K562 (cell line): Measurements from ENCODE around the gene BCAS1. TPM values are rescaled to one million over a fixed set of nuclear protein-coding genes. Genes with fewer than 3 reads are reported as not detected.
A peak's percentile ranks its signal among the peaks of the same experiment; 100 is the strongest.

Experiments used
- ATAC-seq: fragments of 200-7000 bp; cut with Tn5 transposase; 3 replicates; pipeline ENCODE4 v1.9.1; 2020; ENCODE audit warnings: moderate library complexity
- BruUV-seq: library from RNA; stranded (reverse); fragments of 400-500 nt; replicated peaks from 2 replicates; lab custom pipeline; 2021; lab: Mats Ljungman, UMichigan
- CTCF ChIA-PET: fragments of 300-600 bp; formaldehyde crosslinking; extraction: SDS; loops from one replicate; lab custom pipeline; 2021; ENCODE audit warnings: low intra/inter-chr PET ratio; lab: Yijun Ruan, JAX
- POLR2A ChIA-PET: fragments of 300-600, 350-650 bp; sonication (Branson Sonifier 250); formaldehyde crosslinking; extraction: SDS; loops from one replicate; lab custom pipeline; 2021; ENCODE audit warnings: antibody characterized with exemption, inconsistent platforms; lab: Yijun Ruan, JAX
- DNase-seq, 4 experiments: peaks; one replicate each; pipeline versions ENCODE4 v3.0.0 to v3.0.0-alpha.2; 2011 to 2018; ENCODE audit warnings: low spot score in 3 of 4, mixed read lengths in 3 of 4; ENCODE audit errors: extremely low read depth in 1 of 4
- FAIRE-seq: peaks from 2 replicates; lab custom pipeline; 2011; peaks lifted over from hg19 to GRCh38; lab: Jason Lieb, UNC
- H2AFZ ChIP-seq: 2 replicates; pipeline ENCODE4 v1.6.0; 2011; ENCODE audit warnings: low read depth, low read length, control low read depth, inconsistent platforms
- H3K27ac ChIP-seq: fragments of 200-600 bp; 3 replicates; pipeline ENCODE4 v1.8.0; 2011; ENCODE audit warnings: low read depth, mild to moderate bottlenecking, control low read depth, inconsistent platforms, low read length, moderate library complexity, mixed read lengths; ENCODE audit errors: extremely low read depth
- H3K27me3 ChIP-seq, 2 experiments: fragments of 300-600 bp in 1 of 2; 2 replicates in 1 of 2; 3 replicates in 1 of 2; pipeline versions ENCODE4 v1.6.0 to v1.8.0; 2011; ENCODE audit warnings: inconsistent platforms in 2 of 2, low read length in 2 of 2, mild to moderate bottlenecking in 1 of 2, mixed read lengths in 1 of 2, moderate library complexity in 1 of 2; ENCODE audit not compliant: control insufficient read depth in 2 of 2, insufficient read depth in 2 of 2
- H3K36me3 ChIP-seq: fragments of 300-600 bp; 3 replicates; pipeline ENCODE4 v1.8.0; 2011; ENCODE audit warnings: mild to moderate bottlenecking, low read length, inconsistent platforms; ENCODE audit not compliant: control insufficient read depth, insufficient read depth
- H3K4me1 ChIP-seq, 2 experiments: fragments of 200-600 bp in 1 of 2; replicated peaks in 1 of 2; 2 replicates in 1 of 2; 3 replicates in 1 of 2; pipeline versions ENCODE4 v1.5.1 to v1.8.0; 2011; ENCODE audit warnings: inconsistent platforms in 2 of 2, low read length in 2 of 2, mild to moderate bottlenecking in 1 of 2, mixed read lengths in 1 of 2, moderate library complexity in 1 of 2; ENCODE audit not compliant: control insufficient read depth in 2 of 2, insufficient read depth in 2 of 2
- H3K4me2 ChIP-seq: 2 replicates; pipeline ENCODE4 v1.6.1; 2011; ENCODE audit warnings: low read length, control low read depth, inconsistent platforms, mixed read lengths; ENCODE audit not compliant: insufficient read depth
- H3K4me3 ChIP-seq: fragments of 200-600 bp; sonication (generic), shearing (Covaris generic); 2 replicates; pipeline ENCODE4 v1.5.1; 2016; ENCODE audit warnings: control low read depth, inconsistent platforms
- H3K79me2 ChIP-seq: fragments of 200-600 bp; 3 replicates; pipeline ENCODE4 v1.8.0; 2011; ENCODE audit warnings: low read length, inconsistent platforms; ENCODE audit not compliant: control insufficient read depth, insufficient read depth
- H3K9ac ChIP-seq, 2 experiments: 2 replicates each; pipeline versions ENCODE4 v1.6.0 to v1.6.1; 2011; ENCODE audit warnings: low read depth in 2 of 2, low read length in 2 of 2, control low read depth in 1 of 2, inconsistent platforms in 1 of 2, mild to moderate bottlenecking in 1 of 2, mixed read lengths in 1 of 2; ENCODE audit not compliant: insufficient read depth in 1 of 2
- H3K9me1 ChIP-seq: one replicate; pipeline ENCODE4 v1.6.0; 2011; ENCODE audit warnings: inconsistent platforms, mild to moderate bottlenecking, low read length, moderate library complexity; ENCODE audit not compliant: control insufficient read depth, insufficient read depth
- H3K9me3 ChIP-seq: replicated peaks from 2 replicates; pipeline ENCODE4 v1.5.1; 2011; ENCODE audit warnings: low read depth, low read length, inconsistent platforms; ENCODE audit not compliant: control insufficient read depth, insufficient read depth
- H4K20me1 ChIP-seq: replicated peaks from 2 replicates; pipeline ENCODE4 v1.6.1; 2011; ENCODE audit warnings: low read length, inconsistent platforms, mixed read lengths; ENCODE audit not compliant: control insufficient read depth, insufficient read depth
- HMBOX1 ChIP-seq: sonication (generic); IDR thresholded peaks from 2 replicates; pipeline ENCODE4 v1.6.1; 2016
- WGBS: fragments of 100-300 bp; shearing (Covaris generic); methylation state at CpG from one replicate; pipeline ENCODE4 v1.1.6; 2016; ENCODE audit warnings: low coverage, mixed read lengths; ENCODE audit not compliant: insufficient coverage; ENCODE audit errors: missing lambda C conversion rate; 5-methylcytosine and 5-hydroxymethylcytosine counted together
- in situ Hi-C: fragments of 300-500 bp; cut with MboI; formaldehyde crosslinking; loops from 4 replicates; pipeline ENCODE4 v1.15.0; 2018; ENCODE audit warnings: inconsistent platforms, mixed read lengths
- intact Hi-C: fragments of 100-400 bp; cut with micrococcal nuclease; formaldehyde crosslinking; loops from 2 replicates; pipeline ENCODE4 v1.14.2; 2022
- polyA plus RNA-seq, 8 experiments: library from polyadenylated mRNA; depleted of rRNA in 4 of 8; stranded (reverse) in 5 of 8; unstranded in 3 of 8; fragments of >200 nt; fragmentation: Nextera tagmentation in 2 of 8; fragmentation: Illumina TruSeq in 1 of 8; extraction: Ambion mirVana in 2 of 8; extraction: Trizol in 1 of 8; gene quantifications; 2 replicates each; pipeline versions ENCODE4 v1.2.1 to v1.2.3, GENCODE V29; 2011 to 2014; ENCODE audit warnings: inconsistent platforms in 1 of 8, missing spikeins in 1 of 8
- total RNA-seq, 7 experiments: library from RNA; depleted of rRNA in 6 of 7; stranded (reverse); fragments of >200 nt in 6 of 7; fragmentation: Illumina TruSeq in 2 of 7; extraction: Trizol in 2 of 7; gene quantifications; 2 replicates each; pipeline versions ENCODE4 v1.2.1 to v1.2.3, GENCODE V29; 2011 to 2021; ENCODE audit warnings: low replicate concordance in 1 of 7
- TF ChIP-seq, protein P1 (sequence below): fragments of 250-450 bp; sonication (Bioruptor Pico); IDR thresholded peaks from 2 replicates; pipeline ENCODE4 v1.5.0; 2021; ENCODE audit warnings: mild to moderate bottlenecking, borderline replicate concordance
- TF ChIP-seq, protein P2 (sequence below), 3 experiments: fragments of 200-800 bp in 1 of 3; fragments of 250-450 bp in 1 of 3; fragments of 450-650 bp in 1 of 3; sonication (Bioruptor Pico) in 1 of 3; sonication (Bioruptor generic) in 1 of 3; formaldehyde crosslinking in 1 of 3; IDR thresholded peaks; 2 replicates each; pipeline versions ENCODE4 v1.6.1 to v1.8.0; 2016 to 2022; ENCODE audit warnings: mild to moderate bottlenecking in 2 of 3, missing genetic modification characterization in 2 of 3, missing compliant biosample characterization in 1 of 3, moderate library complexity in 1 of 3

The BCAS1 gene
- total and polyA plus RNA-seq, 9 of the 15 experiments (the other 6 are each of a cell fraction or from before 2014, with no cell fraction given): 0.18 to 2.3 (median 0.93) TPM

GRCh38 chr20:53950578-53950977 is 119.8 kb downstream of the BCAS1 start:
- FAIRE-seq: no peak
- Histone ChIP-seq H3K79me2 (no peaks in the 10 kb centered on the region), H3K4me1 (peaks cover 0 to 11% of the 10 kb centered on the region in 2 experiments; a peak in 2 of 5 replicates), H3K27ac (no peak overlapping the region), H3K4me3 (no peak overlapping the region), H2AFZ (no peak overlapping the region), H3K9me1 (no peaks in the 10 kb centered on the region), H3K36me3 (no peaks in the 10 kb centered on the region), H3K9me3 (no peaks in the 10 kb centered on the region), H3K9ac (no peak overlapping the region), H4K20me1 (no peaks in the 10 kb centered on the region), H3K4me2 (no peak overlapping the region), H3K27me3 (no peaks in the 10 kb centered on the region)
- CTCF ChIA-PET: no interaction called here
- POLR2A ChIA-PET: no interaction called here
- WGBS: 17% methylated on average over 3 of the region's 3 CpGs
- in situ Hi-C loops (loop anchor here (25.0 kb wide), 1 partner anchor 687 kb away; no protein-coding TSS in a partner anchor), intact Hi-C loops (no loop called here)
- no peak for ATAC-seq
- no peak for DNase-seq
- no TSS peak for BruUV-seq
- TF ChIP-seq, protein P1, sequence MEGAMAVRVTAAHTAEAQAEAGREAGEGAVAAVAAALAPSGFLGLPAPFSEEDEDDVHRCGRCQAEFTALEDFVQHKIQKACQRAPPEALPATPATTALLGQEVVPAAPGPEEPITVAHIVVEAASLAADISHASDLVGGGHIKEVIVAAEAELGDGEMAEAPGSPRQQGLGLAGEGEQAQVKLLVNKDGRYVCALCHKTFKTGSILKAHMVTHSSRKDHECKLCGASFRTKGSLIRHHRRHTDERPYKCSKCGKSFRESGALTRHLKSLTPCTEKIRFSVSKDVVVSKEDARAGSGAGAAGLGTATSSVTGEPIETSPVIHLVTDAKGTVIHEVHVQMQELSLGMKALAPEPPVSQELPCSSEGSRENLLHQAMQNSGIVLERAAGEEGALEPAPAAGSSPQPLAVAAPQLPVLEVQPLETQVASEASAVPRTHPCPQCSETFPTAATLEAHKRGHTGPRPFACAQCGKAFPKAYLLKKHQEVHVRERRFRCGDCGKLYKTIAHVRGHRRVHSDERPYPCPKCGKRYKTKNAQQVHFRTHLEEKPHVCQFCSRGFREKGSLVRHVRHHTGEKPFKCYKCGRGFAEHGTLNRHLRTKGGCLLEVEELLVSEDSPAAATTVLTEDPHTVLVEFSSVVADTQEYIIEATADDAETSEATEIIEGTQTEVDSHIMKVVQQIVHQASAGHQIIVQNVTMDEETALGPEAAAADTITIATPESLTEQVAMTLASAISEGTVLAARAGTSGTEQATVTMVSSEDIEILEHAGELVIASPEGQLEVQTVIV: no peak
- TF ChIP-seq, protein P2, sequence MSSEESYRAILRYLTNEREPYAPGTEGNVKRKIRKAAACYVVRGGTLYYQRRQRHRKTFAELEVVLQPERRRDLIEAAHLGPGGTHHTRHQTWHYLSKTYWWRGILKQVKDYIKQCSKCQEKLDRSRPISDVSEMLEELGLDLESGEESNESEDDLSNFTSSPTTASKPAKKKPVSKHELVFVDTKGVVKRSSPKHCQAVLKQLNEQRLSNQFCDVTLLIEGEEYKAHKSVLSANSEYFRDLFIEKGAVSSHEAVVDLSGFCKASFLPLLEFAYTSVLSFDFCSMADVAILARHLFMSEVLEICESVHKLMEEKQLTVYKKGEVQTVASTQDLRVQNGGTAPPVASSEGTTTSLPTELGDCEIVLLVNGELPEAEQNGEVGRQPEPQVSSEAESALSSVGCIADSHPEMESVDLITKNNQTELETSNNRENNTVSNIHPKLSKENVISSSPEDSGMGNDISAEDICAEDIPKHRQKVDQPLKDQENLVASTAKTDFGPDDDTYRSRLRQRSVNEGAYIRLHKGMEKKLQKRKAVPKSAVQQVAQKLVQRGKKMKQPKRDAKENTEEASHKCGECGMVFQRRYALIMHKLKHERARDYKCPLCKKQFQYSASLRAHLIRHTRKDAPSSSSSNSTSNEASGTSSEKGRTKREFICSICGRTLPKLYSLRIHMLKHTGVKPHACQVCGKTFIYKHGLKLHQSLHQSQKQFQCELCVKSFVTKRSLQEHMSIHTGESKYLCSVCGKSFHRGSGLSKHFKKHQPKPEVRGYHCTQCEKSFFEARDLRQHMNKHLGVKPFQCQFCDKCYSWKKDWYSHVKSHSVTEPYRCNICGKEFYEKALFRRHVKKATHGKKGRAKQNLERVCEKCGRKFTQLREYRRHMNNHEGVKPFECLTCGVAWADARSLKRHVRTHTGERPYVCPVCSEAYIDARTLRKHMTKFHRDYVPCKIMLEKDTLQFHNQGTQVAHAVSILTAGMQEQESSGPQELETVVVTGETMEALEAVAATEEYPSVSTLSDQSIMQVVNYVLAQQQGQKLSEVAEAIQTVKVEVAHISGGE (CRISPR knock-in tag; IDR thresholded peaks at IDR 0.05): peak in 1 of 3 experiments; percentile 70; a peak in 2 of 6 replicates
- peak; percentile 75 for TF ChIP-seq HMBOX1
